ENCODE data around the gene GPRIN1. TPM values are rescaled to one million over a fixed set of nuclear protein-coding genes. Genes with fewer than 3 reads are reported as not detected.
A peak's percentile ranks its signal among the peaks of the same experiment; 100 is the strongest.

The GPRIN1 gene
- total RNA-seq, 3 donors from 2014 or later = 1.6 to 2.4 (median 1.6) TPM

- ATAC-seq (no peak), DNase-seq (no peak)
- intact Hi-C loops (cut with DNase I, micrococcal nuclease) = no loop called here
- H3K4me3 ChIP-seq = no peak overlapping the region
- no peaks in the 10 kb centered on the region for H3K9me3 ChIP-seq
- H3K36me3 ChIP-seq (ENCODE audit: low read depth) = no peaks in the 10 kb centered on the region
- TF ChIP-seq CTCF (IDR thresholded peaks at IDR 0.05) = no peak
- H3K4me1 ChIP-seq (ENCODE audit: low read depth) = no peaks in the 10 kb centered on the region
Observed at GRCh38 chr5:176577312-176578176, 32.4 kb downstream of the GPRIN1 start.

- H3K4me1 ChIP-seq (ENCODE audit: low read depth) = no peaks in the 10 kb centered on the region
- TF ChIP-seq CTCF (IDR thresholded peaks at IDR 0.05) = no peak
- H3K36me3 ChIP-seq (ENCODE audit: low read depth) = no peaks in the 10 kb centered on the region
- no peak overlapping the region for H3K4me3 ChIP-seq
- ATAC-seq (no peak), DNase-seq (no peak)
- H3K9me3 ChIP-seq = no peaks in the 10 kb centered on the region
- intact Hi-C loops (cut with DNase I, micrococcal nuclease) = no loop called here
Observed at GRCh38 chr5:176575488-176576422, 34.2 kb downstream of the GPRIN1 start.

GRCh38 chr5:176575066-176575465, 34.9 kb downstream of the GPRIN1 start:
- ATAC-seq = no peak
- DNase-seq = no peak
- H3K4me3 ChIP-seq = no peak overlapping the region
- intact Hi-C loops (cut with DNase I, micrococcal nuclease) = no loop called here
- TF ChIP-seq CTCF (IDR thresholded peaks at IDR 0.05) = no peak
- no peaks in the 10 kb centered on the region for H3K36me3 ChIP-seq (ENCODE audit: low read depth)
- H3K9me3 ChIP-seq = no peaks in the 10 kb centered on the region
- H3K4me1 ChIP-seq (ENCODE audit: low read depth) = no peaks in the 10 kb centered on the region

GRCh38 chr5:176574297-176574591, 35.7 kb downstream of the GPRIN1 start:
- TF ChIP-seq CTCF (IDR thresholded peaks at IDR 0.05) = no peak
- intact Hi-C loops (cut with DNase I, micrococcal nuclease) = no loop called here
- no peaks in the 10 kb centered on the region for H3K4me1 ChIP-seq (ENCODE audit: low read depth)
- no peak for ATAC-seq
- H3K9me3 ChIP-seq = no peaks in the 10 kb centered on the region
- no peak overlapping the region for H3K4me3 ChIP-seq
- no peak for DNase-seq
- no peaks in the 10 kb centered on the region for H3K36me3 ChIP-seq (ENCODE audit: low read depth)

GRCh38 chr5:176573564-176574296, 36.2 kb downstream of the GPRIN1 start:
- ATAC-seq (peak; percentile 73), DNase-seq (peak in 2 of 3 donors; percentile 84 to 86)
- Histone ChIP-seq H3K4me1 (ENCODE audit: low read depth) (no peaks in the 10 kb centered on the region), H3K36me3 (ENCODE audit: low read depth) (no peaks in the 10 kb centered on the region), H3K9me3 (no peaks in the 10 kb centered on the region), H3K4me3 (no peak overlapping the region)
- TF ChIP-seq CTCF (IDR thresholded peaks at IDR 0.05) = peak; percentile 70
- intact Hi-C loops (cut with DNase I, micrococcal nuclease) = no loop called here

All from mucosa of descending colon (tissue), 3 donors.